T-helper 22 cell (primary cell): ENCODE data around the gene SETD3.

Experiments
- DNase-seq: peaks from one replicate; pipeline ENCODE4 v3.0.0-alpha.2; 2020; ENCODE audit warnings: low read depth

SETD3 gene

GRCh38 chr14:99393059-99393655 is 87.5 kb downstream of the SETD3 start:
- DNase-seq, result no peak

GRCh38 chr14:99391671-99392070 is 89.0 kb downstream of the SETD3 start:
- no peak for DNase-seq

GRCh38 chr14:99389174-99389826 is 91.4 kb downstream of the SETD3 start:
- no peak for DNase-seq

- no peak for DNase-seq
Observed at GRCh38 chr14:99388286-99388685, 92.4 kb downstream of the SETD3 start.

GRCh38 chr14:99387880-99388279 is 92.8 kb downstream of the SETD3 start:
- no peak for DNase-seq

GRCh38 chr14:99384450-99385417 is 95.9 kb downstream of the SETD3 start:
- no peak for DNase-seq

GRCh38 chr14:99383472-99384449 is 96.9 kb downstream of the SETD3 start:
- DNase-seq, result no peak

GRCh38 chr14:99382781-99383471 is 97.7 kb downstream of the SETD3 start:
- DNase-seq, result no peak

GRCh38 chr14:99382071-99382470 is 98.6 kb downstream of the SETD3 start:
- DNase-seq, result no peak

GRCh38 chr14:99381688-99382060 is 99.0 kb downstream of the SETD3 start:
- no peak for DNase-seq

GRCh38 chr14:99380991-99381687 is 99.5 kb downstream of the SETD3 start:
- no peak for DNase-seq

GRCh38 chr14:99380402-99380801 is 100.3 kb downstream of the SETD3 start:
- DNase-seq, result no peak

GRCh38 chr14:99378782-99379214 is 101.9 kb downstream of the SETD3 start:
- DNase-seq, result no peak

GRCh38 chr14:99377951-99378350 is 102.7 kb downstream of the SETD3 start:
- DNase-seq, result no peak

- no peak for DNase-seq
Observed at GRCh38 chr14:99374964-99375363, 105.7 kb downstream of the SETD3 start.

GRCh38 chr14:99363616-99364290 is 116.9 kb downstream of the SETD3 start:
- DNase-seq, result no peak

GRCh38 chr14:99363051-99363450 is 117.6 kb downstream of the SETD3 start:
- no peak for DNase-seq

GRCh38 chr14:99361596-99362215 is 119.0 kb downstream of the SETD3 start:
- DNase-seq, result no peak
